Spleen (tissue), 7 donors: Measurements from ENCODE around the gene RMRP.

Experiments used
- CTCF ChIP-seq, 11 experiments: fragments of 200-600 bp in 7 of 11; fragments of 450-650 bp in 4 of 11; sonication (generic) in 4 of 11; IDR thresholded peaks in 8 of 11; conservative IDR thresholded peaks in 3 of 11; 1 replicate in 7 of 11; 2 replicates in 4 of 11; pipeline versions ENCODE4 v1.4.0 to v1.8.0; 2016 to 2021; ENCODE audit warnings: antibody characterized with exemption in 11 of 11, inconsistent platforms in 4 of 11, mild to moderate bottlenecking in 1 of 11
- POLR2A ChIP-seq, 3 donors: fragments of 450-650 bp; IDR thresholded peaks; one replicate each; pipeline ENCODE4 v1.5.1; 2017; ENCODE audit warnings: antibody characterized with exemption in 3 of 3, mild to moderate bottlenecking in 1 of 3
- donor health status: DM: no; HTN: no; CAD: no; lungs with moderate emphysema.
- donor health status: DM: no; HTN: no; CAD: no.
- donor health status: DM: no; HTN: no; CAD: no.

DNA sequence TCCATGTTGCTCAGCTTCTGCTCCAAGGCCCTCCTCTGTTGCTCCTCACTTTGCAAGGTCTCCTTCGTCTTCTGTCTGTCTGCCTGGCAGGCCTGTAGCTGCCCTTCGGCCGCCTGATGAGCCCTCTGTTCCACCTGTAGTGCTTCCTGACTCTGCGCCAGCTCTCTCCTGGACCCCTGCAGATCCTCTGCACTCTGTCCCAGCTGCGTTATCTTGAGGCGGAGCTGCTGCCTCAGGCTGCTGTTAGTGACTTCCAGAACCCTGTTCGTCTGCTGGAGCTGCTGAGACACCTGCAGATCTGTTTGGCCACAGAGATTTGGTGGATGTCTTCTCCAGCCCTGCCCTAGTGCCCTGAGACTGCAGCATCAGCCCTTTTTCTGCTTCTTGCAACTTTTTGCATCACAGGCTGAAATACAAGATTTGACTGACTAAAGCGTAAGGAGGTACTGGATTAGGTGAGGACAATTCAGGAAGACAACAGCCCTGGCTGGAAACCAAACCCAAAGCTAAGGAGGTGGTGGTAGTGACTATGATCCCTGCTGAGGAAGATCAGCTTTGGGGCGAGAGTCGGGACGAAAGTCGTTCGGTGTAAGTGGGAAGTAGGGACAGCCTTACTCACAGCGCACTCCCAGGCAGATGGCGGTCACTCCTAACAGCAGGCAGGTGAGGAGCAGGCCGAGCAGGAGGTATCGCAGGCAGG lies 41.7 kb downstream of the RMRP start:
- TF ChIP-seq CTCF (IDR thresholded peaks at IDR 0.05 in 8 of 11, conservative IDR thresholded peaks at IDR 0.05 in 3 of 11): no peak
- TF ChIP-seq POLR2A (IDR thresholded peaks at IDR 0.05): no peak
